CD4-positive, alpha-beta memory T cell (primary cell): ENCODE measurements around the gene WNT3A. TPM values are rescaled to one million over a fixed set of nuclear protein-coding genes. Genes with fewer than 3 reads are reported as not detected.

ENCODE experiments used
- CTCF ChIA-PET: fragments of 350-600 bp; sonication (Branson Sonifier 250); formaldehyde crosslinking; loops from one replicate; lab custom pipeline; 2021; ENCODE audit warnings: inconsistent platforms; ENCODE audit not compliant: partially characterized antibody; lab: Charles Lee
- POLR2A ChIA-PET: fragments of 350-600 bp; sonication (Branson Sonifier 250); formaldehyde crosslinking; loops from one replicate; lab custom pipeline; 2021; ENCODE audit not compliant: partially characterized antibody; lab: Charles Lee
- DNase-seq, 5 donors: peaks; one replicate each; pipeline versions ENCODE4 v3.0.0 to v3.0.0-alpha.2; 2020 to 2022; ENCODE audit warnings: mixed read lengths in 1 of 5
- H3K27ac ChIP-seq: one replicate; pipeline ENCODE4 v1.7.0; 2013; ENCODE audit warnings: low read depth, low read length
- H3K27me3 ChIP-seq: 2 replicates; pipeline ENCODE4 v1.7.0; 2013; ENCODE audit warnings: mild to moderate bottlenecking, low read length, moderate library complexity; ENCODE audit not compliant: insufficient read depth
- H3K36me3 ChIP-seq: 2 replicates; pipeline ENCODE4 v1.7.0; 2013; ENCODE audit warnings: mild to moderate bottlenecking, low read length, moderate library complexity; ENCODE audit not compliant: insufficient read depth
- H3K4me1 ChIP-seq: 2 replicates; pipeline ENCODE4 v1.7.0; 2013; ENCODE audit warnings: mild to moderate bottlenecking, low read length, moderate library complexity; ENCODE audit not compliant: insufficient read depth
- H3K4me3 ChIP-seq, 2 donors: one replicate each; pipeline ENCODE4 v1.7.0; 2013; ENCODE audit warnings: low read length in 2 of 2, mild to moderate bottlenecking in 1 of 2
- H3K9me3 ChIP-seq, 2 donors: one replicate each; pipeline ENCODE4 v1.7.0; 2013; ENCODE audit warnings: low read length in 2 of 2, control low read depth in 1 of 2; ENCODE audit not compliant: control insufficient read depth in 1 of 2
- H3K27ac Mint-ChIP-seq, 7 donors: one replicate each; pipeline ENCODE4 v1.8.0; 2020 to 2021; ENCODE audit warnings: mixed read lengths in 7 of 7, mild to moderate bottlenecking in 6 of 7, inconsistent platforms in 3 of 7, moderate library complexity in 3 of 7
- H3K27me3 Mint-ChIP-seq, 2 donors: one replicate each; pipeline ENCODE4 v1.8.0; 2020 to 2021; ENCODE audit warnings: mixed read lengths in 2 of 2
- H3K36me3 Mint-ChIP-seq, 2 donors: one replicate each; pipeline ENCODE4 v1.8.0; 2020 to 2021; ENCODE audit warnings: mixed read lengths in 2 of 2, inconsistent platforms in 1 of 2, mild to moderate bottlenecking in 1 of 2
- H3K4me1 Mint-ChIP-seq, 4 donors: one replicate each; pipeline ENCODE4 v1.8.0; 2020 to 2021; ENCODE audit warnings: mixed read lengths in 4 of 4, mild to moderate bottlenecking in 1 of 4
- H3K4me3 Mint-ChIP-seq, 8 donors: one replicate each; pipeline ENCODE4 v1.8.0; 2020 to 2021; ENCODE audit warnings: mixed read lengths in 8 of 8, mild to moderate bottlenecking in 7 of 8, moderate library complexity in 6 of 8, inconsistent platforms in 3 of 8
- H3K9me3 Mint-ChIP-seq, 8 donors: one replicate each; pipeline ENCODE4 v1.8.0; 2020 to 2021; ENCODE audit warnings: mixed read lengths in 8 of 8, mild to moderate bottlenecking in 5 of 8, inconsistent platforms in 3 of 8, moderate library complexity in 1 of 8
- intact Hi-C: fragments of 100-400 bp; cut with micrococcal nuclease; formaldehyde crosslinking; loops from one replicate; pipeline ENCODE4 v1.15.1; 2023
- polyA plus RNA-seq, 2 donors: library from polyadenylated mRNA; unstranded; fragments of 300-500 nt; fragmentation: Illumina TruSeq; gene quantifications; one replicate each; pipeline ENCODE4 v1.2.3, GENCODE V29; 2021
- total RNA-seq, 2 experiments: library from RNA; stranded (reverse); gene quantifications; one replicate each; pipeline ENCODE4 v1.2.3, GENCODE V29; 2021

Gene WNT3A
- total and polyA plus RNA-seq, 4 experiments from 2014 or later, result not detected

DNA sequence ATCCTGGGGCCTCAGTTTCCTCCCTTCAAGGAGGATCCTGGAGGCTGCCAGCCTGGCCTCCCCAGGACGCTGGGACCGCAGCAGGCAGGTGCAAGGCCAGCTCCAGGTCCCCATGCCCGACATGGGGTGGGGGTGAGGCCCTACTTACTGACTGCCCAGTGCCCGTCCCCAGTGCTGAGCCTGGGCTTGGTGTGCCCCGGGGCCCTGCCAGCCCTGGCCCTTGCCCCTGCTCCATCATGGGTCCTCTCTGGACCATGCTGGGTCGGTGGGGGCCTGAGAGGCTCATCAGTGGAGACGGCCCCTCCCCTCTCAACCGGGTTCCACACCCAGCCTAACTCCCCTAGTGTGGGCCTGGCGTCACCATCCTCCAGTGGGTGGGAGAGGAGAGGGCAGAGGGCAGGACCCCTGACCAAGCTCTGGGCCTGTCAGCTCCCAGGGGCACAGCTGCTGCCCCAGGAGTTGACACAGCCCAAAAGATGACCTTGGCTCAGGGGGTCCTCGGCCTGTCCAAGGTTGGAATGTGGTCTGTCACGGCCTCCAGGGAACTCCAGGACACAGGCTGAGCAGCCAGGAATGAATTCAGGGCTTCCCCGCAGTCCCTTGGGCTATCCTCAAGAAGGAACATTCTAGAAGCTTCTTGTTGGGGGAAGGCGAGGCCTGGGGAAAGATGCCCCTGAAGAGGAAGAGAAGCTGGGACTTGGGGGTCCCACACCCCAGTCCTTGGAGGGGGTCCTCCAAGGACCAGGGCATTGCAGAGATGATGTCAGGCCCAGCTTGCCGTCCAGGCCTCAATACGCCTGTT is 58.1 kb downstream of the WNT3A start:
- Histone ChIP-seq H3K27me3 (peaks cover 26% of the 10 kb centered on the region), H3K4me1 (peaks cover 14% of the 10 kb centered on the region), H3K4me3 (no peak overlapping the region), H3K9me3 (no peaks in the 10 kb centered on the region), H3K27ac (no peak overlapping the region), H3K36me3 (no peaks in the 10 kb centered on the region)
- no peak overlapping the region for H3K27ac Mint-ChIP-seq
- H3K4me3 Mint-ChIP-seq, result no peak overlapping the region
- H3K9me3 Mint-ChIP-seq, result no peaks in the 10 kb centered on the region
- peaks cover 2 to 11% (median 7%) of the 10 kb centered on the region in 4 donors for H3K4me1 Mint-ChIP-seq
- H3K36me3 Mint-ChIP-seq, result no peaks in the 10 kb centered on the region
- peaks cover 15 to 16% of the 10 kb centered on the region in 2 donors for H3K27me3 Mint-ChIP-seq
- POLR2A ChIA-PET, result interaction anchor here (1.9 kb wide), 1 partner anchor 17 kb away, joined by 5 read pairs; the partner anchor contains the start of gene ARF1
- intact Hi-C loops, result no loop called here
- no peak for DNase-seq
- CTCF ChIA-PET, result no interaction called here

DNA sequence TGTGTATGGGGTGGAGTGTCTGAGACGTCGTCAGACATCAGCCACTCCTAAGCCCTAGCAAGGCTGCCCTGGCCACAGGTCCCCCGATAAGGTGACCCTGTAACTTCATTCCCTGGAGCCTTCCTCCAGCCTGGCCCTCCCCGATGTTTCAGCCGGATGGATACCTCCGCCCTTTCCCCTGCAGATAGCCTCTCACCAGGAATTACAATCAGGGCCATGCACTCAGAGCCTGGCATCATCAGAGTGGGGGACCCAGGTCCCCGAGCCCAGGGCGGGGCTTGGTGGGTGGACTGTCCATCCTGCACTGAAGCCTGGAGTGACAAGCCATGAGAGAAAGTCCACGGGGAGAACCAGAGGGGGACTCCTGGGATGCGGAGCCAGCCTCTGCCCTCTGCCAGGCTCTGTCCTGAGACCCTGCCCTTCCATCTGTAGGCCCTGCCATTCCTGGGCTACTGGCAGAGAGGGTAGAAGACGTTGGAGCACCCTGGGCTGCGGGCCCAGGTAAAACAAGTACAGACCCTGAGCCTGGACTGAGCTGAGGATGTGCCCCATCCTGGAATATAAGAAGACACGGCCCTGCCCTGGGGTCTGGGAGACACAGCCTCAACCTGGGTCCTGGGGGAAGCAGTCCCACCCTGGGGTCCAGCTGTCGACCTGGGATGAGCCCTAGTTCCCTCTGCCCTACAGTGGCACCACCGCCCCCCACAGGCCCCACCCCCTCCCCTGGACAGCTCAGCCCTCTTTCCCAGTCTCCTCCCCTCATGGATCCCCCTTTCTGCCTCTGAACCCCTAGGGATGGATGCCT is 58.9 kb downstream of the WNT3A start:
- Mint-ChIP-seq H3K9me3 (no peaks in the 10 kb centered on the region), H3K27ac (no peak overlapping the region), H3K4me1 (peaks cover 2 to 7% (median 5%) of the 10 kb centered on the region in 4 donors), H3K36me3 (no peaks in the 10 kb centered on the region), H3K4me3 (no peak overlapping the region), H3K27me3 (peaks cover 13 to 15% of the 10 kb centered on the region in 2 donors)
- Histone ChIP-seq H3K4me1 (peaks cover 6% of the 10 kb centered on the region), H3K36me3 (no peaks in the 10 kb centered on the region), H3K27ac (no peak overlapping the region), H3K27me3 (peaks cover 19% of the 10 kb centered on the region), H3K4me3 (no peak overlapping the region), H3K9me3 (no peaks in the 10 kb centered on the region)
- no peak for DNase-seq
- CTCF ChIA-PET, result no interaction called here
- intact Hi-C loops, result no loop called here
- POLR2A ChIA-PET, result interaction anchor here (1.9 kb wide), 1 partner anchor 16 kb away, joined by 5 read pairs; the partner anchor contains the start of gene ARF1

DNA sequence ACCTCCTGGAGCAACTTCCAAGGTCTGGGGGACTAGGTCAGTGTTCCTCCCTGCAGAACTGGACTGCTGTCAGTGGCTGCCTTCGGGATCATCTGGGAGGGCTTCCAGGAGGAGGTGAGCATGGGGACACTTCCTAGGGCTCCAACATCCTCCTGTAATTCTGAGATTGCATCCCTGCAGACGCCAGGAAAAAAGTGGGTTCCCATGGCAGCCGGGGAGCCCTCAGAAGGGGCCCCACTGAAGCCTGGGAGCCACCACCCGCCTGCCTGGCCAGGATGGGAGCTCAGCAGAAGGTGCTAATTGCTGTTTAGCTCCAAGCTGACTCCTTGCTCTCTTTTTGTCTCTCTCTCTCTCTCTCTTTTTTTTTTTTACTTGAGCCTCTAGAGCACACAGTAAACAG is 59.6 kb downstream of the WNT3A start:
- DNase-seq, result no peak
- Mint-ChIP-seq H3K27me3 (peaks cover 7 to 11% of the 10 kb centered on the region in 2 donors), H3K9me3 (no peaks in the 10 kb centered on the region), H3K27ac (no peak overlapping the region), H3K4me1 (peaks cover 0 to under 1% (median under 1%) of the 10 kb centered on the region in 4 donors), H3K4me3 (no peak overlapping the region), H3K36me3 (no peaks in the 10 kb centered on the region)
- CTCF ChIA-PET, result no interaction called here
- Histone ChIP-seq H3K27me3 (peaks cover 12% of the 10 kb centered on the region), H3K27ac (no peak overlapping the region), H3K4me3 (no peak overlapping the region), H3K36me3 (no peaks in the 10 kb centered on the region), H3K9me3 (no peaks in the 10 kb centered on the region), H3K4me1 (no peaks in the 10 kb centered on the region)
- intact Hi-C loops, result no loop called here
- POLR2A ChIA-PET, result interaction anchor here (1.9 kb wide), 1 partner anchor 16 kb away, joined by 5 read pairs; the partner anchor contains the start of gene ARF1

DNA sequence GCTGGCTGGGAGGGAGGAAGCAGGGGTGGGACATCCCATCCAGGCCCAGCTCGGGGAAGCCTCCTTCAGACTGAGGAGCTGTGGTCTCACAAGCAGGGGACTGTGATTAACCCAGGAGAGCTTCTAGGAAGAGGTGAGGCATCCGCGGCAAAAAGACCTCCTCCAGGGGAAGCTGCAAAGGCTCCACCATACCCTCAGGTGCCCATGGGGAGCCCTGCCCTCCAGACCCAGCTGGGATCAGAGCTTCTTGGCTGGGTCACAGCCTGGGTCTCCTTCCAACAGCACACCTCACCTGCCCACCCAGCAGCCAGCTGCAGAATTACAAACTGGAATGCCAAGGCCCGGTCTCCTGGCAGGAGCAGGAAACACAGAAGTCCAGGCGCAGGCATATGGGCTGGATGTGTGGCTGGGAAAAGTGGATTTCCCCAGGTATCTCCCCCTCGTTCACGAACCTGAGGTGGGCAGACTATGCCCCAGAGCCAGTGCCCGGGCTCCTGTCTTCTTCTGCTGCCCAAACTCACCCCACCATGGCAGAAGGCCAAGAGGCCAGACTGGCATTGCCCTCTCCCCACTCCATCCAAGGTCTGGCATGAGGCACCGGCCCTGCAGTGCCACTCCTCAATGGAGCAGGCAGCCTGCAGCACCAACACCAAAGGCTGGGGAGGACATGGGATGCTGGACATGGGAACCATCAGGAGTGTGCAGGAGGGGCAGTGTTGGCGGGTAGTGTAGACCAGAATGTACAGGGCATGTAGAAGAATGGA is 60.3 kb downstream of the WNT3A start:
- Mint-ChIP-seq H3K36me3 (no peaks in the 10 kb centered on the region), H3K9me3 (no peaks in the 10 kb centered on the region), H3K27ac (no peak overlapping the region), H3K27me3 (peaks cover 6 to 9% of the 10 kb centered on the region in 2 donors), H3K4me1 (no peaks in the 10 kb centered on the region), H3K4me3 (no peak overlapping the region)
- peaks cover 10% of the 10 kb centered on the region for H3K27me3 ChIP-seq
- no peak for DNase-seq
- no peaks in the 10 kb centered on the region for H3K36me3 ChIP-seq
- intact Hi-C loops, result no loop called here
- ChIA-PET POLR2A (no interaction called here), CTCF (no interaction called here)
- H3K4me3 ChIP-seq, result no peak overlapping the region
- no peaks in the 10 kb centered on the region for H3K4me1 ChIP-seq
- H3K27ac ChIP-seq, result no peak overlapping the region
- H3K9me3 ChIP-seq, result no peaks in the 10 kb centered on the region

DNA sequence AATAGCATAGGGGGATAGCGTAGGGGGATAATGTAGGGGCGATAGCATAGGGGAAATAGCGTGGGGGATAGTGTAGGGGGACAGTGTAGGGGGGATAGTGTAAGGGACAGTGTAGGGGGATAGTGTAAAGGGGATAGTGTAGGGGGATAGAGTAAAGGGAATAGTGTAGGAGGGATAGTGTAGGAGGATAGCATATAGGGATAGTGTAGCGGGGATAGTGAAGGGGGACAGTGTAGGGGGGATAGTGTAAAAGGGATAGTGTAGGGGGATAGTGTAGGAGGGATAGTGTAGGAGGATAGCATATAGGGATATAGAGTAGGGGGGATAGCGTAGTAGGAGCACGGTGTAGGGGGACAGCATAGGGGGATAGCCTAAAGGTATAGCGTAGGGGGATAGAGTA is 61.6 kb downstream of the WNT3A start:
- Mint-ChIP-seq H3K36me3 (no peaks in the 10 kb centered on the region), H3K27ac (no peak overlapping the region), H3K4me1 (no peaks in the 10 kb centered on the region), H3K4me3 (no peak overlapping the region), H3K27me3 (peaks cover 3 to 7% of the 10 kb centered on the region in 2 donors), H3K9me3 (no peaks in the 10 kb centered on the region)
- CTCF ChIA-PET, result no interaction called here
- intact Hi-C loops, result no loop called here
- peaks cover 10% of the 10 kb centered on the region for H3K27me3 ChIP-seq
- DNase-seq, result no peak
- no peaks in the 10 kb centered on the region for H3K9me3 ChIP-seq
- no peaks in the 10 kb centered on the region for H3K36me3 ChIP-seq
- no peaks in the 10 kb centered on the region for H3K4me1 ChIP-seq
- H3K4me3 ChIP-seq, result no peak overlapping the region
- POLR2A ChIA-PET, result no interaction called here
- no peak overlapping the region for H3K27ac ChIP-seq

DNA sequence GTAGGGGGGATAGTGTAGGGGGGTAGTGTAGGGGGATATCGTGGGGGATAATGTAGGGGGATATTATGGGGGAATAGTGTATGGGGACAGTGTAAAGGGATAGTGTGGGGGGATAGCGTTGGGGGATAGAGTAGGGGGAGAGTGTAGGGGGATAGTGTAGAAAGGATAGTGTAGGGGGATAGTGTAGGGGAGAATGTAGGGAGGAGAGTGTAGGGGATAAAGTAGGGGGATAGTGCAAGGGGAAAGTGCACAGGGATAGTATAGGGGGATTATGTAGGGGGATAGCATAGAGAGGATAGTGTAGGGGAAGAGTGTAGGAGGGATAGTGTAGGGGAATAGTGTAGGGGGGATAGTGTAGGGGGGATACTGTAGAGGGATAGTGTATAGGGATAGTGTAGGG is 63.4 kb downstream of the WNT3A start:
- DNase-seq, result no peak
- peaks cover 0 to 5% (median 2%) of the 10 kb centered on the region in 4 donors for H3K4me1 Mint-ChIP-seq
- no peaks in the 10 kb centered on the region for H3K9me3 ChIP-seq
- H3K4me3 ChIP-seq, result no peak overlapping the region
- peaks cover 10% of the 10 kb centered on the region for H3K27me3 ChIP-seq
- no peaks in the 10 kb centered on the region for H3K36me3 Mint-ChIP-seq
- no peaks in the 10 kb centered on the region for H3K36me3 ChIP-seq
- no peak overlapping the region for H3K27ac Mint-ChIP-seq
- intact Hi-C loops, result no loop called here
- no peak overlapping the region for H3K27ac ChIP-seq
- no peak overlapping the region for H3K4me3 Mint-ChIP-seq
- H3K27me3 Mint-ChIP-seq, result peaks cover 3 to 7% of the 10 kb centered on the region in 2 donors
- no peaks in the 10 kb centered on the region for H3K9me3 Mint-ChIP-seq
- H3K4me1 ChIP-seq, result no peaks in the 10 kb centered on the region
- ChIA-PET CTCF (no interaction called here), POLR2A (no interaction called here)

DNA sequence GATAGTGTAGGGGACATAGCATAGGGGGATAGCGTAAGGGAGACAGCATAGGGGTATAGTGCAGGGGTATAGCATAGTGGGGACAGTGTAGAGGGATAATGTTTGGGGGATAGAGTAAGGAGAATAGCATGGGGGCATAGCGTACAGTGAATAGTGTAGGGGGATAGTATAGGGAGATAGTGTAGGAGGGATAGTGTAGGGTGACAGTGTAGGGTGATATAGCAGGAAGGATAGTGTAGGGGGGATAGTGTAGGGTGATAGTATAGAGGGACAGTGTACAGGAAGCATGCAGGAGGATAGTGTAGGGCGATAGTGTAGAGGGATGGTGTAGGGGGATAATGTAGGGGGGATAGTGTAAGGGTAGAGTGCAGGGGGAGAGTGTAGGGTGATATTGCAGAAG is 64.1 kb downstream of the WNT3A start:
- peaks cover 3% of the 10 kb centered on the region in 2 donors for H3K27me3 Mint-ChIP-seq
- Histone ChIP-seq H3K36me3 (no peaks in the 10 kb centered on the region), H3K27ac (no peak overlapping the region), H3K9me3 (no peaks in the 10 kb centered on the region), H3K27me3 (peaks cover 10% of the 10 kb centered on the region), H3K4me1 (no peaks in the 10 kb centered on the region), H3K4me3 (no peak overlapping the region)
- DNase-seq, result no peak
- H3K4me1 Mint-ChIP-seq, result peaks cover 0 to 5% (median 2%) of the 10 kb centered on the region in 4 donors
- CTCF ChIA-PET, result no interaction called here
- H3K4me3 Mint-ChIP-seq, result no peak overlapping the region
- H3K9me3 Mint-ChIP-seq, result no peaks in the 10 kb centered on the region
- POLR2A ChIA-PET, result no interaction called here
- H3K27ac Mint-ChIP-seq, result no peak overlapping the region
- no peaks in the 10 kb centered on the region for H3K36me3 Mint-ChIP-seq
- intact Hi-C loops, result no loop called here
